Tibial artery (tissue), 4 donors: ENCODE results near the gene MACROD2.

ENCODE experiments used
- DNase-seq, 2 donors: peaks; one replicate each; pipeline ENCODE4 v3.0.0-alpha.2; 2019
- H3K27ac ChIP-seq, 2 donors: fragments of 200-600 bp; sonication (generic) in 1 of 2; 1 replicate in 1 of 2; 2 replicates in 1 of 2; pipeline ENCODE4 v1.5.1; 2018 to 2019; ENCODE audit warnings: mild to moderate bottlenecking in 1 of 2
- H3K27me3 ChIP-seq, 2 donors: fragments of 200-600 bp; sonication (generic) in 1 of 2; one replicate each; pipeline versions ENCODE4 v1.5.1 to v1.6.0; 2016 to 2019
- H3K36me3 ChIP-seq, 3 donors: fragments of 200-600 bp; sonication (generic) in 2 of 3; one replicate each; pipeline ENCODE4 v1.5.1; 2016 to 2019; ENCODE audit warnings: mild to moderate bottlenecking in 2 of 3
- H3K4me1 ChIP-seq, 4 donors: fragments of 200-600 bp; sonication (generic) in 2 of 4; 1 replicate in 3 of 4; 2 replicates in 1 of 4; pipeline ENCODE4 v1.5.1; 2016 to 2019
- H3K4me3 ChIP-seq, 2 donors: fragments of 200-600 bp; sonication (generic) in 1 of 2; 1 replicate in 1 of 2; 2 replicates in 1 of 2; pipeline ENCODE4 v1.5.1; 2018 to 2019; ENCODE audit warnings: mild to moderate bottlenecking in 2 of 2
- H3K9me3 ChIP-seq, 3 donors: fragments of 200-600 bp; sonication (generic) in 1 of 3; one replicate each; pipeline ENCODE4 v1.5.1; 2016 to 2019
- intact Hi-C: fragments of 100-400 bp; cut with DNase I; formaldehyde crosslinking; loops from one replicate; pipeline ENCODE4 v1.15.0; 2023; ENCODE audit warnings: low total_unique reads
- TF ChIP-seq, protein P1 (sequence below), 2 experiments: fragments of 200-600 bp in 1 of 2; fragments of 450-650 bp in 1 of 2; IDR thresholded peaks; one replicate each; pipeline ENCODE4 v1.5.1; 2017 to 2019; ENCODE audit warnings: antibody characterized with exemption in 2 of 2, mild to moderate bottlenecking in 1 of 2, moderate library complexity in 1 of 2

The MACROD2 gene

DNA sequence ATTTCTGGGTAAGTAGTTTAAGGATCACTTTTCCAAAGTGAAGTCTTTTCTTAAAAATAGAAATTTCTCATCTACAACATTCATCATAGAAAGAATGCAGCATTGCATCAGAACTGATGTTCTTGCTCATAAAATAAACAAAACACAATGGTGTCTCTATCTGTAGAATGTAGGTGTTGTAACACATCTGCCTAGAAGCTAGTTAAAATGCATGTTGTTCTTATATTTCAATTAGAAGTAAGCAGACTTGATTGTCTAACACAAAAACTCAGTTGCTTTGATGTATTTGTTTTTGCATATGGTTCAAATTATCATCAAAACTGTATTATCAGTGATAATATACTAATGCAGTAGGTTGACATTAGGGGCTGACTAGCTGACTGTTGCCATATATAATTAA lies 996.8 kb downstream of the MACROD2 start:
- Histone ChIP-seq H3K27me3 (no peaks in the 10 kb centered on the region), H3K4me1 (no peaks in the 10 kb centered on the region), H3K4me3 (no peak overlapping the region), H3K27ac (no peak overlapping the region), H3K36me3 (no peaks in the 10 kb centered on the region), H3K9me3 (no peaks in the 10 kb centered on the region)
- DNase-seq: no peak
- intact Hi-C loops: no loop called here
- TF ChIP-seq, protein P1, sequence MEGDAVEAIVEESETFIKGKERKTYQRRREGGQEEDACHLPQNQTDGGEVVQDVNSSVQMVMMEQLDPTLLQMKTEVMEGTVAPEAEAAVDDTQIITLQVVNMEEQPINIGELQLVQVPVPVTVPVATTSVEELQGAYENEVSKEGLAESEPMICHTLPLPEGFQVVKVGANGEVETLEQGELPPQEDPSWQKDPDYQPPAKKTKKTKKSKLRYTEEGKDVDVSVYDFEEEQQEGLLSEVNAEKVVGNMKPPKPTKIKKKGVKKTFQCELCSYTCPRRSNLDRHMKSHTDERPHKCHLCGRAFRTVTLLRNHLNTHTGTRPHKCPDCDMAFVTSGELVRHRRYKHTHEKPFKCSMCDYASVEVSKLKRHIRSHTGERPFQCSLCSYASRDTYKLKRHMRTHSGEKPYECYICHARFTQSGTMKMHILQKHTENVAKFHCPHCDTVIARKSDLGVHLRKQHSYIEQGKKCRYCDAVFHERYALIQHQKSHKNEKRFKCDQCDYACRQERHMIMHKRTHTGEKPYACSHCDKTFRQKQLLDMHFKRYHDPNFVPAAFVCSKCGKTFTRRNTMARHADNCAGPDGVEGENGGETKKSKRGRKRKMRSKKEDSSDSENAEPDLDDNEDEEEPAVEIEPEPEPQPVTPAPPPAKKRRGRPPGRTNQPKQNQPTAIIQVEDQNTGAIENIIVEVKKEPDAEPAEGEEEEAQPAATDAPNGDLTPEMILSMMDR (IDR thresholded peaks at IDR 0.05): no peak

- H3K36me3 ChIP-seq: no peaks in the 10 kb centered on the region
- H3K27me3 ChIP-seq: no peaks in the 10 kb centered on the region
- TF ChIP-seq, protein P1 (IDR thresholded peaks at IDR 0.05): no peak
- DNase-seq: no peak
- H3K9me3 ChIP-seq: no peaks in the 10 kb centered on the region
- no peak overlapping the region for H3K27ac ChIP-seq
- H3K4me1 ChIP-seq: no peaks in the 10 kb centered on the region
- intact Hi-C loops: no loop called here
- H3K4me3 ChIP-seq: no peak overlapping the region
These were observed 997.6 kb downstream of the MACROD2 start for GRCh38 chr20:14992961-14993360.

GRCh38 chr20:14996883-14997672 lies 1001.8 kb downstream of the MACROD2 start:
- Histone ChIP-seq H3K27me3 (no peaks in the 10 kb centered on the region), H3K4me1 (no peaks in the 10 kb centered on the region), H3K9me3 (no peaks in the 10 kb centered on the region), H3K27ac (no peak overlapping the region), H3K36me3 (no peaks in the 10 kb centered on the region), H3K4me3 (no peak overlapping the region)
- intact Hi-C loops: no loop called here
- TF ChIP-seq, protein P1 (IDR thresholded peaks at IDR 0.05): no peak
- no peak for DNase-seq

- Histone ChIP-seq H3K27ac (no peak overlapping the region), H3K4me3 (no peak overlapping the region), H3K36me3 (no peaks in the 10 kb centered on the region), H3K27me3 (no peaks in the 10 kb centered on the region), H3K4me1 (no peaks in the 10 kb centered on the region), H3K9me3 (no peaks in the 10 kb centered on the region)
- no peak for DNase-seq
- intact Hi-C loops: no loop called here
- TF ChIP-seq, protein P1 (IDR thresholded peaks at IDR 0.05): no peak
These were observed 1002.5 kb downstream of the MACROD2 start for GRCh38 chr20:14997791-14998190.

- H3K27ac ChIP-seq: peak overlapping the region in 1 of 2 donors; percentile 0
- no peaks in the 10 kb centered on the region for H3K9me3 ChIP-seq
- peaks cover 0 to 48% (median 13%) of the 10 kb centered on the region in 4 donors for H3K4me1 ChIP-seq
- H3K36me3 ChIP-seq: no peaks in the 10 kb centered on the region
- no peak overlapping the region for H3K4me3 ChIP-seq
- TF ChIP-seq, protein P1 (IDR thresholded peaks at IDR 0.05): no peak
- no peaks in the 10 kb centered on the region for H3K27me3 ChIP-seq
- no peak for DNase-seq
- intact Hi-C loops: no loop called here
These were observed 1010.1 kb downstream of the MACROD2 start for GRCh38 chr20:15005300-15005986.
